Smooth muscle cell (in vitro differentiated cells): ENCODE results near the gene MBLAC2. TPM values are rescaled to one million over a fixed set of nuclear protein-coding genes. Genes with fewer than 3 reads are reported as not detected.

Source experiments
- DNase-seq: peaks from one replicate; lab custom pipeline; 2025; ENCODE audit not compliant: unreplicated experiment; lab: John Stamatoyannopoulos, UW
- H2AFZ ChIP-seq: fragments of 200-600 bp; sonication (generic); 2 replicates; pipeline ENCODE4 v1.6.0; 2016; ENCODE audit warnings: antibody characterized with exemption, low read depth, mild to moderate bottlenecking
- H3F3A ChIP-seq: fragments of 200-600 bp; sonication (generic); 2 replicates; pipeline ENCODE4 v1.6.0; 2017; ENCODE audit warnings: antibody characterized with exemption, low read depth
- H3K27ac ChIP-seq: fragments of 200-600 bp; sonication (generic); 2 replicates; pipeline ENCODE4 v1.5.1; 2016; ENCODE audit warnings: low read depth, mild to moderate bottlenecking
- H3K27me3 ChIP-seq: fragments of 200-600 bp; sonication (generic); 2 replicates; pipeline ENCODE4 v1.6.1; 2016; ENCODE audit warnings: low read depth, mild to moderate bottlenecking
- H3K36me3 ChIP-seq: fragments of 200-600 bp; sonication (generic); 2 replicates; pipeline ENCODE4 v1.5.1; 2016; ENCODE audit warnings: low read depth
- H3K4me1 ChIP-seq: fragments of 200-600 bp; sonication (generic); 2 replicates; pipeline ENCODE4 v1.5.1; 2016; ENCODE audit warnings: low read depth
- H3K4me2 ChIP-seq: fragments of 200-600 bp; sonication (generic); 2 replicates; pipeline ENCODE4 v1.6.0; 2016; ENCODE audit warnings: mild to moderate bottlenecking
- H3K4me3 ChIP-seq: fragments of 200-600 bp; sonication (generic); 2 replicates; pipeline ENCODE4 v1.5.1; 2016; ENCODE audit warnings: mild to moderate bottlenecking
- H3K79me2 ChIP-seq: fragments of 200-600 bp; sonication (generic); 2 replicates; pipeline ENCODE4 v1.6.0; 2016; ENCODE audit warnings: low read depth, mild to moderate bottlenecking
- H3K9ac ChIP-seq: fragments of 200-600 bp; sonication (generic); 2 replicates; pipeline ENCODE4 v1.6.0; 2016; ENCODE audit warnings: low read depth
- H3K9me3 ChIP-seq: fragments of 200-600 bp; sonication (generic); replicated peaks from 2 replicates; pipeline ENCODE4 v1.5.1; 2016; ENCODE audit warnings: low read depth
- H4K20me1 ChIP-seq: fragments of 200-600 bp; sonication (generic); 2 replicates; pipeline ENCODE4 v1.6.0; 2016; ENCODE audit warnings: low read depth
- WGBS: methylation state at CpG from one replicate; pipeline ENCODE4 v1.1.7; 2016; ENCODE audit warnings: low lambda C conversion rate; 5-methylcytosine and 5-hydroxymethylcytosine counted together
- polyA plus RNA-seq: library from polyadenylated mRNA; unstranded; fragments of >200 nt; fragmentation: Nextera tagmentation; extraction: Ambion mirVana; gene quantifications from 2 replicates; pipeline ENCODE4 v1.2.1, GENCODE V29; 2016
- total RNA-seq: library from RNA; depleted of rRNA; stranded (reverse); fragments of >200 nt; gene quantifications from 2 replicates; pipeline ENCODE4 v1.2.3, GENCODE V29; 2014
- TF ChIP-seq, protein P1 (sequence below): fragments of 200-600 bp; sonication (generic); IDR thresholded peaks from 2 replicates; pipeline ENCODE4 v1.5.1; 2017; ENCODE audit warnings: borderline replicate concordance, mild to moderate bottlenecking, antibody characterized with exemption; ENCODE audit not compliant: insufficient read depth, poor library complexity, severe bottlenecking

Gene MBLAC2
- total and polyA plus RNA-seq, 2 experiments from 2014 or later = 1.9 to 3.8 TPM

DNA sequence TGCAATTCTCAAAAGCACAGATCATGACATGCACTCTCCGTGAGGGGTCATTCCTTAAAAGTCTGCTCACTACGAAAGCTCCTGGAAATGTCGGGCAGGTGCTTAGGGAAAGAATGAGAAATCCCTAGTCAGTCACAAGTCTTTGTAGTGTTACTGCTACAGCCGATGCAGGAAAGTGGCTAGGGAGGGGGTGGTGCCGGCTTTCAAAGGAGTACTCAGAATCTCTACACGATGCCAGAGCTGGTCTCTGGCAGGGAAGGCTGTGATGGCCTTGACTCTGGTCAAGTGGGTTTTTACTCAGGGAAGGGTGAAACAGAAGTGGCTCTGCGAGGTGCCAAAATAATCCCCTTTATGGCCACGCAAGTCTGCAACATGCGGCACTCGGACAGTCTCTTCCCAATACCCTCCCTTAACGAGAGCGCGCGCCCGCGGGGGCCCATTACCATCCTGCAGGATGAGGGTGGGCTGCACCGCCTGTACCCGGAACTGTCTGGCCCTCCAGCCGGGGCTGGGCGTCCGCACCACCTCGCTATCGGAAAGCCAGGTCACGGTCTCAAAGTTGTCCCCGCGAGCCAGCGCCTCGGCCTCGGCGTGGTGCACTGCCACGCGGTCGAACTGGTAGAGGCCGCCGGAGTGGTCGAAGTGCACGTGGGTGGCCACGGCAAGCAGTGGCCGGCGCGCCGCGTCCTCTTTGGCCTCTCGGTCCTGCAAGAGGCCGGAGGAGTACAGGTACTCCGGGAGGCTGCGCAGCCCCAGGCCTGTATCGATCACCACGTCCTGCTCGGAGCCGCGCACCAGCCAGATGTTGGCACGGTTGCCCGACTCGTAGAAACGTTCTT is 956 bp downstream of the MBLAC2 start:
- H3K27ac ChIP-seq = no peak overlapping the region
- 2% methylated on average over 56 of the region's 56 CpGs for WGBS
- H3K79me2 ChIP-seq = peaks cover 7% of the 10 kb centered on the region
- no peaks in the 10 kb centered on the region for H3K9me3 ChIP-seq
- peak overlapping the region; percentile 97 for H3K4me2 ChIP-seq
- H3K9ac ChIP-seq = peak overlapping the region; percentile 27
- H3K4me1 ChIP-seq = peaks cover 23% of the 10 kb centered on the region
- H3K27me3 ChIP-seq = no peaks in the 10 kb centered on the region
- TF ChIP-seq, protein P1, sequence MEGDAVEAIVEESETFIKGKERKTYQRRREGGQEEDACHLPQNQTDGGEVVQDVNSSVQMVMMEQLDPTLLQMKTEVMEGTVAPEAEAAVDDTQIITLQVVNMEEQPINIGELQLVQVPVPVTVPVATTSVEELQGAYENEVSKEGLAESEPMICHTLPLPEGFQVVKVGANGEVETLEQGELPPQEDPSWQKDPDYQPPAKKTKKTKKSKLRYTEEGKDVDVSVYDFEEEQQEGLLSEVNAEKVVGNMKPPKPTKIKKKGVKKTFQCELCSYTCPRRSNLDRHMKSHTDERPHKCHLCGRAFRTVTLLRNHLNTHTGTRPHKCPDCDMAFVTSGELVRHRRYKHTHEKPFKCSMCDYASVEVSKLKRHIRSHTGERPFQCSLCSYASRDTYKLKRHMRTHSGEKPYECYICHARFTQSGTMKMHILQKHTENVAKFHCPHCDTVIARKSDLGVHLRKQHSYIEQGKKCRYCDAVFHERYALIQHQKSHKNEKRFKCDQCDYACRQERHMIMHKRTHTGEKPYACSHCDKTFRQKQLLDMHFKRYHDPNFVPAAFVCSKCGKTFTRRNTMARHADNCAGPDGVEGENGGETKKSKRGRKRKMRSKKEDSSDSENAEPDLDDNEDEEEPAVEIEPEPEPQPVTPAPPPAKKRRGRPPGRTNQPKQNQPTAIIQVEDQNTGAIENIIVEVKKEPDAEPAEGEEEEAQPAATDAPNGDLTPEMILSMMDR = no peak
- peak; percentile 35 for DNase-seq
- no peaks in the 10 kb centered on the region for H3F3A ChIP-seq
- peak overlapping the region; percentile 86 for H3K4me3 ChIP-seq
- no peaks in the 10 kb centered on the region for H4K20me1 ChIP-seq
- H3K36me3 ChIP-seq = no peaks in the 10 kb centered on the region
- peak overlapping the region; percentile 98 for H2AFZ ChIP-seq

DNA sequence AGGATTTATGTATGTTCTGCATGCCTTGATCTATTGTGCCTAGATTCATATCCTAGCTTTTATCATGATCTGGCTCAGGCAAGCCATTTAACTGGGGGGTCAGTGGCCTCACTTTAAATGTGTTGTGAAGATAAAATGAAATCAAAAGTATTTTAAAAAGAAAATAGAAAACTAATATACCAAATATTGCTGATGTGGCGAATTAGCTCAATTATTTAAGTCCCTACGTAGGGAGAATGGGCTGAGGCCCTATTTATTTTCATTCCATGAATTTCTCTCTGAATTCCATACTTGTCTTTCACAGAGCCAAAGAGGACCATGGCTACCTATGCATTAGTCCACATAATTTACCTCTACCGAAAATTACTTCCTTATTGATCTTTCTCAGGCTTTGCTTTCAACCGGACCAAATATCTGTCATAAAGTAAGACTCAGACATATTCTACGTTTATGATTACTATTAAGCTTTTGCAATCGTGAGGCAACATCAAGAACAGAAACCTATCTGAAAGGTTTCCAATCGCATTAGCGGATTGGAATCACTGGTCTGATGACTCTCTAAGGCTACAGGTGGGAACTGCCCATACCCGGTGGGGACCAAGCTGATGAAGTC is 1.7 kb downstream of the MBLAC2 start:
- no peak overlapping the region for H3K9ac ChIP-seq
- H3K27me3 ChIP-seq = no peaks in the 10 kb centered on the region

DNA sequence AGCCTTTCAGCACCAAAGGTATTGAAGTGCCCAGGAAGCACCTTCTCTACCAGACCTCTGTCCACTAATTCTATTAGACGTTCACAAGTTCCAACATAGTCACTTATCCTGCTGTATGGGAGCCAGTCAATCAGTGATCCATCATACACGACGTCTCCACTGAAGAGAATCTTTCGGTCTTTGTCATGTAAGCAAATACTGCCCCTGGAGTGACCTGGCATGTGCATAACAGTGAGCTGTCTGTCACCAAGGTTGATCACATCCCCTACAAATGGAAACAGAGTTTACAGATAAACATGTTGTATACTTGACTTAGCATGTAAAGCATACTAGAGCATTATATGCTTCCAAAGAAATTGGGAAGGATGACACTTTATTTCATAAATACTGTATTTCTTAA is 13.3 kb downstream of the MBLAC2 start:
- Histone ChIP-seq H3F3A (no peaks in the 10 kb centered on the region), H3K4me1 (no peaks in the 10 kb centered on the region), H3K79me2 (no peaks in the 10 kb centered on the region), H3K9me3 (no peaks in the 10 kb centered on the region), H3K27me3 (no peaks in the 10 kb centered on the region), H3K27ac (no peak overlapping the region), H4K20me1 (no peaks in the 10 kb centered on the region), H2AFZ (no peak overlapping the region), H3K4me2 (no peak overlapping the region), H3K9ac (no peak overlapping the region), H3K4me3 (no peak overlapping the region), H3K36me3 (no peaks in the 10 kb centered on the region)
- 59% methylated on average over 4 of the region's 4 CpGs for WGBS
- no peak for DNase-seq
- TF ChIP-seq, protein P1 = no peak

More for the DNA sequence above, 1.7 kb downstream of the MBLAC2 start:
- WGBS = 44% methylated on average over 9 of the region's 9 CpGs
- Histone ChIP-seq H3F3A (no peaks in the 10 kb centered on the region), H3K36me3 (no peaks in the 10 kb centered on the region), H3K79me2 (peaks cover 7% of the 10 kb centered on the region), H3K9me3 (no peaks in the 10 kb centered on the region), H3K27ac (no peak overlapping the region), H4K20me1 (no peaks in the 10 kb centered on the region), H3K4me1 (peaks cover 23% of the 10 kb centered on the region), H2AFZ (peak overlapping the region; percentile 98), H3K4me3 (peak overlapping the region; percentile 86), H3K4me2 (peak overlapping the region; percentile 97)
- no peak for DNase-seq
- TF ChIP-seq, protein P1 = no peak

DNA sequence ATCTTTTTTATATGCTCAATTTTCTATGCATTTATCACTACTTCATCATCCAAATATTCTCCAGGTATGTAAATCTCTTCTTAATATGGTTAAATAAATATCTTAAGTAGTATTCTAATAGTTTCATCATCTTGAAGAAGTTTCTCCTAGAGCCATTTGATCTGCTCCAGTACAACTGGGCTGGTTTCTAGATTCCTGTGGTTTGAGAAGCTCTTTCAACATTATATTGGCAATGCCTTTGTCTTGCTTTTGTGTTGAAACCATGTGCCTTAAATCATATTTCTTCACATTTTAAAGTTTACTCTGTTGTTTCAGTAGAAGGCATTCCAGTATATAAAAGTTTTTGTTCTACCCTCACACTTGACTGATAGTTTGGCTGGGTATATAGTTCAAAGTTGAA is 27.6 kb downstream of the MBLAC2 start:
- Histone ChIP-seq H3K4me1 (no peaks in the 10 kb centered on the region), H3K36me3 (no peaks in the 10 kb centered on the region), H3K9me3 (no peaks in the 10 kb centered on the region), H4K20me1 (no peaks in the 10 kb centered on the region), H3K4me2 (no peak overlapping the region), H3K9ac (no peak overlapping the region), H2AFZ (no peak overlapping the region), H3K27me3 (no peaks in the 10 kb centered on the region), H3K27ac (no peak overlapping the region), H3K4me3 (no peak overlapping the region), H3K79me2 (no peaks in the 10 kb centered on the region), H3F3A (no peaks in the 10 kb centered on the region)
- TF ChIP-seq, protein P1 = no peak
- no peak for DNase-seq
